ENCODE measurements around the gene NKAIN1.

NKAIN1 gene

GRCh38 chr1:31232689-31233088 lies 7.0 kb downstream of the NKAIN1 start:
- DNase-seq, result no peak

- no peak for DNase-seq
These were observed 7.9 kb downstream of the NKAIN1 start for GRCh38 chr1:31231802-31232201.

GRCh38 chr1:31230378-31230777 lies 9.3 kb downstream of the NKAIN1 start:
- no peak for DNase-seq

- no peak for DNase-seq
These were observed 10.7 kb downstream of the NKAIN1 start for GRCh38 chr1:31228986-31229385.

GRCh38 chr1:31227891-31228568 lies 11.7 kb downstream of the NKAIN1 start:
- DNase-seq, result no peak

GRCh38 chr1:31224068-31224467 lies 15.6 kb downstream of the NKAIN1 start:
- no peak for DNase-seq

GRCh38 chr1:31222176-31222575 lies 17.5 kb downstream of the NKAIN1 start:
- no peak for DNase-seq

- no peak for DNase-seq
These were observed 18.6 kb downstream of the NKAIN1 start for GRCh38 chr1:31221072-31221471.

- no peak for DNase-seq
These were observed 20.2 kb downstream of the NKAIN1 start for GRCh38 chr1:31219489-31219888.

- DNase-seq, result no peak
These were observed 21.0 kb downstream of the NKAIN1 start for GRCh38 chr1:31218705-31219104.

GRCh38 chr1:31216016-31216415 lies 23.7 kb downstream of the NKAIN1 start:
- no peak for DNase-seq

- DNase-seq, result no peak
These were observed 24.6 kb downstream of the NKAIN1 start for GRCh38 chr1:31215065-31215570.

- DNase-seq, result no peak
These were observed 25.2 kb downstream of the NKAIN1 start for GRCh38 chr1:31214316-31215064.

GRCh38 chr1:31208361-31208945 lies 31.2 kb downstream of the NKAIN1 start:
- no peak for DNase-seq

- no peak for DNase-seq
These were observed 32.1 kb downstream of the NKAIN1 start for GRCh38 chr1:31207569-31207968.

- DNase-seq, result no peak
These were observed 32.6 kb downstream of the NKAIN1 start for GRCh38 chr1:31207046-31207445.

- no peak for DNase-seq
These were observed 36.5 kb downstream of the NKAIN1 start for GRCh38 chr1:31203215-31203614.

- DNase-seq, result no peak
These were observed 37.7 kb downstream of the NKAIN1 start for GRCh38 chr1:31201931-31202360.

GRCh38 chr1:31199949-31200348 lies 39.7 kb downstream of the NKAIN1 start:
- no peak for DNase-seq

- DNase-seq, result no peak
These were observed 40.4 kb downstream of the NKAIN1 start for GRCh38 chr1:31199236-31199790.

- no peak for DNase-seq
These were observed 41.1 kb downstream of the NKAIN1 start for GRCh38 chr1:31198600-31198999.

- DNase-seq, result no peak
These were observed 41.5 kb downstream of the NKAIN1 start for GRCh38 chr1:31198150-31198549.

GRCh38 chr1:31196685-31197084 lies 43.0 kb downstream of the NKAIN1 start:
- DNase-seq, result no peak

Data from T-helper 1 cell (primary cell).